ENCODE measurements around the gene MEP1A. TPM values are rescaled to one million over a fixed set of nuclear protein-coding genes. Genes with fewer than 3 reads are reported as not detected.
"Not testable (repeated sequence)": the region's sequence is repeated elsewhere in the genome, so short reads cannot be mapped to it uniquely, and the experiment has no call there.

The MEP1A gene
- total RNA-seq, 1 donor from 2014 or later = not detected

GRCh38 chr6:46828939-46829338 is 35.8 kb downstream of the MEP1A start:
- DNase-seq (ENCODE audit: low spot score in 2 of 2) (no peak), FAIRE-seq (no peak)

GRCh38 chr6:46832816-46833215 is 39.6 kb downstream of the MEP1A start:
- FAIRE-seq = no peak
- no peak for DNase-seq (ENCODE audit: low spot score in 2 of 2)

GRCh38 chr6:46834257-46834916 is 41.2 kb downstream of the MEP1A start:
- not testable (repeated sequence) for DNase-seq (ENCODE audit: low spot score in 2 of 2); FAIRE-seq

GRCh38 chr6:46834991-46835390 is 41.8 kb downstream of the MEP1A start:
- not testable (repeated sequence) for FAIRE-seq; DNase-seq (ENCODE audit: low spot score in 2 of 2)

GRCh38 chr6:46838033-46838432 is 44.8 kb downstream of the MEP1A start:
- FAIRE-seq (no peak), DNase-seq (ENCODE audit: low spot score in 2 of 2) (no peak)

- DNase-seq (ENCODE audit: low spot score in 2 of 2); FAIRE-seq: not testable (repeated sequence)
Measured at GRCh38 chr6:46842252-46842846, 49.2 kb downstream of the MEP1A start.

GRCh38 chr6:46845126-46845525 is 51.9 kb downstream of the MEP1A start:
- FAIRE-seq = no peak
- DNase-seq (ENCODE audit: low spot score in 2 of 2) = no peak

GRCh38 chr6:46848684-46849360 is 55.6 kb downstream of the MEP1A start:
- peak; percentile 38 to 72 for DNase-seq (ENCODE audit: low spot score in 2 of 2)
- FAIRE-seq = no peak

- FAIRE-seq = no peak
- DNase-seq (ENCODE audit: low spot score in 2 of 2) = no peak
Measured at GRCh38 chr6:46849361-46849690, 56.1 kb downstream of the MEP1A start.

GRCh38 chr6:46850792-46851191 is 57.6 kb downstream of the MEP1A start:
- FAIRE-seq (no peak), DNase-seq (ENCODE audit: low spot score in 2 of 2) (no peak)

- not testable (repeated sequence) for DNase-seq (ENCODE audit: low spot score in 2 of 2); FAIRE-seq
Measured at GRCh38 chr6:46851576-46851975, 58.4 kb downstream of the MEP1A start.

- not testable (repeated sequence) for DNase-seq (ENCODE audit: low spot score in 2 of 2); FAIRE-seq
Measured at GRCh38 chr6:46855966-46856365, 62.8 kb downstream of the MEP1A start.

- FAIRE-seq (no peak), DNase-seq (ENCODE audit: low spot score in 2 of 2) (no peak)
Measured at GRCh38 chr6:46862381-46862780, 69.2 kb downstream of the MEP1A start.

- no peak for FAIRE-seq
- DNase-seq (ENCODE audit: low spot score in 2 of 2) = no peak
Measured at GRCh38 chr6:46863791-46864190, 70.6 kb downstream of the MEP1A start.

- no peak for FAIRE-seq
Measured at GRCh38 chr6:46865221-46865620, 72.0 kb downstream of the MEP1A start.

GRCh38 chr6:46867411-46867810 is 74.2 kb downstream of the MEP1A start:
- DNase-seq (ENCODE audit: low spot score in 2 of 2) (no peak), FAIRE-seq (no peak)

More at GRCh38 chr6:46865221-46865620, 72.0 kb downstream of the MEP1A start:
- DNase-seq (ENCODE audit: low spot score in 2 of 2) = no peak

GRCh38 chr6:46876126-46876525 is 82.9 kb downstream of the MEP1A start:
- DNase-seq (ENCODE audit: low spot score in 2 of 2) (no peak), FAIRE-seq (no peak)

GRCh38 chr6:46879003-46879402 is 85.8 kb downstream of the MEP1A start:
- no peak for DNase-seq (ENCODE audit: low spot score in 2 of 2)
- peak; percentile 95 for FAIRE-seq

- DNase-seq (ENCODE audit: low spot score in 2 of 2) (no peak), FAIRE-seq (no peak)
Measured at GRCh38 chr6:46882645-46883044, 89.5 kb downstream of the MEP1A start.

- no peak for FAIRE-seq
- DNase-seq (ENCODE audit: low spot score in 2 of 2) = no peak
Measured at GRCh38 chr6:46888031-46888430, 94.8 kb downstream of the MEP1A start.

- FAIRE-seq (no peak), DNase-seq (ENCODE audit: low spot score in 2 of 2) (no peak)
Measured at GRCh38 chr6:46888578-46888977, 95.4 kb downstream of the MEP1A start.

All from frontal cortex (tissue), 4 donors.